GM12864 (cell line): ENCODE measurements around the gene FGFR3.

Experiments used
- DNase-seq: peaks from one replicate; pipeline ENCODE4 v3.0.0-alpha.2; 2011; ENCODE audit warnings: low read depth
- H3K4me3 ChIP-seq: 2 replicates; pipeline ENCODE4 v1.5.1; 2011; ENCODE audit warnings: mild to moderate bottlenecking, low read depth, low read length, control low read depth
- TF ChIP-seq, protein P1 (sequence below): IDR thresholded peaks from 2 replicates; pipeline ENCODE4 v1.5.1; 2011; ENCODE audit warnings: low read depth, mild to moderate bottlenecking, moderate library complexity, low read length, control low read depth, inconsistent platforms; ENCODE audit errors: missing control alignments

FGFR3 gene

DNA sequence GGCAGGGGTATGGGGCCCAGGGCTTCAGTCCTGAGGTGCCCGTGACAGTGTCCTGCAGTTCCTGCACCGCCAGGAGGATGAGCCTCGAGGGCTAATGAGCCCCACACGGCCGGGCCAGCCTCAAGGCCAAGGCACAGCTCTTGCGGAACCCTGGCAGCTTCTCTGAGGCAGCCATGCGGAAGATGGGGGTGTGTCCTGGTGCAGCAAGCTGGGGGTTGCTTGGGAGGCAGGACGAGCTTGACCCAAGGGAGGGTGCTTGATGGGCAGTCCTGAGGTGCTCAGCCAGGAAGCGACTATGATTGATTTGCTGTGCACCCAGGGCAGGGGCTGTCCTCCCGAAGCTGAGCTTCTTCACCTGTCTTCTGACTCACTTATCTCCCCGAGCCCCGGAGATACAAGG, 9.1 kb upstream of the FGFR3 start:
- no peak overlapping the region for H3K4me3 ChIP-seq
- TF ChIP-seq, protein P1, sequence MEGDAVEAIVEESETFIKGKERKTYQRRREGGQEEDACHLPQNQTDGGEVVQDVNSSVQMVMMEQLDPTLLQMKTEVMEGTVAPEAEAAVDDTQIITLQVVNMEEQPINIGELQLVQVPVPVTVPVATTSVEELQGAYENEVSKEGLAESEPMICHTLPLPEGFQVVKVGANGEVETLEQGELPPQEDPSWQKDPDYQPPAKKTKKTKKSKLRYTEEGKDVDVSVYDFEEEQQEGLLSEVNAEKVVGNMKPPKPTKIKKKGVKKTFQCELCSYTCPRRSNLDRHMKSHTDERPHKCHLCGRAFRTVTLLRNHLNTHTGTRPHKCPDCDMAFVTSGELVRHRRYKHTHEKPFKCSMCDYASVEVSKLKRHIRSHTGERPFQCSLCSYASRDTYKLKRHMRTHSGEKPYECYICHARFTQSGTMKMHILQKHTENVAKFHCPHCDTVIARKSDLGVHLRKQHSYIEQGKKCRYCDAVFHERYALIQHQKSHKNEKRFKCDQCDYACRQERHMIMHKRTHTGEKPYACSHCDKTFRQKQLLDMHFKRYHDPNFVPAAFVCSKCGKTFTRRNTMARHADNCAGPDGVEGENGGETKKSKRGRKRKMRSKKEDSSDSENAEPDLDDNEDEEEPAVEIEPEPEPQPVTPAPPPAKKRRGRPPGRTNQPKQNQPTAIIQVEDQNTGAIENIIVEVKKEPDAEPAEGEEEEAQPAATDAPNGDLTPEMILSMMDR, result no peak
- DNase-seq, result no peak

DNA sequence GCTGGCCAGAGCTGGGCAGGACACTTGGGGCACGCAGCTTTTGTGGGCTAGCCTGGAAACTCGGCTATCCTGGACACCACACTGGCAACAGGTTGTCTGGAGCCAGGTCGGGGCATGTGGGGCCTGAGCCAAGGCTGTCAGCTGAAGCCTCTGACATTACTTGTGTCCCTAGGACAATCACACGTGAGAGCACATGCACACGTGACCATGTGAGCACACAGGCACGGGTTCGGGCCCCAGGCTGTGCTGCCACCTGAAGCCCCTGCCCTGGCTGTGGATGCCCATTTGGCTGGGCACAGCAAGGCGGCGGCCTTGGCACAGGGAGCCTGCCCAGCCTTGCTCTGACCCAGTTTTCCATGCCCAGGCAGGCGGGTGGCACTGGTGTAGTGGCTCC, 8.7 kb upstream of the FGFR3 start:
- TF ChIP-seq, protein P1, result no peak
- DNase-seq, result no peak
- no peak overlapping the region for H3K4me3 ChIP-seq

- DNase-seq, result no peak
- no peak overlapping the region for H3K4me3 ChIP-seq
- TF ChIP-seq, protein P1, result no peak
Measured at GRCh38 chr4:1784789-1785591, 8.1 kb upstream of the FGFR3 start.

- no peak for DNase-seq
- TF ChIP-seq, protein P1, result no peak
- H3K4me3 ChIP-seq, result no peak overlapping the region
Measured at GRCh38 chr4:1785592-1785991, 7.5 kb upstream of the FGFR3 start.

DNA sequence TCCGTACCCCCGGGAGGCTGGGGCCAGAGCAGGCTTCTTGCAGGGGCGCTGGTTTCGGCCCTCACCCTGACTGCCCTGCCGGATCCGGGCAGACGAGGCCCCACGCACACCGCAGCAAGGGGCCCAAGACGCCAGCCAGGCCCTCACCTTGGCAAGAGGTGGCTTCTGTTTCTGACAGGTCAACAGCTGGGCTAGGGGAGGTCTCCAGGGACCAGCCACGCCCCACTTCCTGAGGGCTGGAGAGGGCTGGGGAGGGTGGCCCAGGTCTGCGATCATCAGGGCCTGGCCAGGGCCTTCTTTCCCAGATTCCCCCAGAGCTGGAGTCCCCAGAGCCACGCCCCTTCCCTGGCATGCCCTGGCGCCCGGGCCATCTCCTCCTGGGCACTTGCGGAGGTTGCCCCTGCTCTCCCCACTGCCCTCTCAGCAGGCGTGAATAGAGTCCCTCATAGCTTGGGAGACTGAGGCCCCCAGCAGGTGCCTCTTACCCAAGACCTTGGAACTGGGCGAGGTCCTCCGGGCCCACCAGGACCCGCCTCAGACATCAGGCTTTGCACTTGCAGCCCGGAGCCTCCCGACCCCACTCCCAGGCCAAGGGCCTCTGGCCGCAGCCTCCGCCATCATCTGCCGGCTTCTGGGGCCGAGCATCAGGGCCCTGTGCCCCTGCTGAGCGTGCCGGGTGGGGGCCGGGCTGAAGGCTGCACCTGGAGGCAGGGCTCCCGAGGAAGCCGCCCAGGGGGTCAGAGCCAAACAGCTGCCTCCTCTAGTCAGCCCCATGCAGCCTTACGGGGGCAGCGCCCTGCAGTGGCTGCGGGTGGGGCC, 6.3 kb upstream of the FGFR3 start:
- no peak overlapping the region for H3K4me3 ChIP-seq
- no peak for DNase-seq
- TF ChIP-seq, protein P1, result no peak

- TF ChIP-seq, protein P1, result no peak
- H3K4me3 ChIP-seq, result no peak overlapping the region
- DNase-seq, result no peak
Measured at GRCh38 chr4:1787411-1788077, 5.5 kb upstream of the FGFR3 start.
